GM23338 (cell line): ENCODE results near the gene PRKCD.

Experiments used
- CREB1 ChIP-seq: fragments of 250-450 bp; sonication (Bioruptor Pico); IDR thresholded peaks from 2 replicates; pipeline ENCODE4 v1.5.0; 2020; ENCODE audit warnings: low read depth, mild to moderate bottlenecking, moderate library complexity
- CTCF ChIP-seq, 2 experiments: fragments of 200-600 bp in 1 of 2; sonication (generic) in 1 of 2; conservative IDR thresholded peaks; 2 replicates each; pipeline versions ENCODE4 v1.5.1 to v1.6.1; 2016 to 2017; ENCODE audit warnings: antibody characterized with exemption in 2 of 2, low read depth in 2 of 2, mild to moderate bottlenecking in 2 of 2, moderate library complexity in 1 of 2
- EZH2 ChIP-seq: fragments of 200-600 bp; sonication (generic); IDR thresholded peaks from one replicate; pipeline ENCODE4 v1.8.0; 2017; ENCODE audit warnings: antibody characterized with exemption, mild to moderate bottlenecking, low read depth; ENCODE audit not compliant: unreplicated experiment
- EZH2phosphoT487 ChIP-seq: fragments of 200-600 bp; sonication (generic); IDR thresholded peaks from one replicate; pipeline ENCODE4 v1.8.1; 2018; ENCODE audit warnings: antibody characterized with exemption; ENCODE audit not compliant: unreplicated experiment
- JUNB ChIP-seq: IDR thresholded peaks from one replicate; pipeline ENCODE4 v1.6.1; 2016; ENCODE audit warnings: antibody characterized with exemption; ENCODE audit not compliant: unreplicated experiment
- NANOG ChIP-seq: IDR thresholded peaks from 2 replicates; pipeline ENCODE4 v1.6.1; 2016; ENCODE audit warnings: antibody characterized with exemption, borderline replicate concordance
- POLR2AphosphoS5 ChIP-seq: IDR thresholded peaks from 2 replicates; pipeline ENCODE4 v1.6.1; 2016; ENCODE audit warnings: antibody characterized with exemption, low read depth
- REST ChIP-seq: IDR thresholded peaks from one replicate; pipeline ENCODE4 v1.6.1; 2018; ENCODE audit warnings: antibody characterized with exemption; ENCODE audit not compliant: unreplicated experiment
- ZNF114 ChIP-seq: fragments of 250-450 bp; sonication (Bioruptor Pico); IDR thresholded peaks from 2 replicates; pipeline ENCODE4 v1.5.0; 2020; ENCODE audit warnings: mild to moderate bottlenecking, moderate library complexity

GRCh38 chr3:53151870-53152660 is 8.9 kb upstream of the PRKCD start:
- TF ChIP-seq CTCF (conservative IDR thresholded peaks at IDR 0.05; ENCODE audit: low read depth in 2 of 2), result no peak
- TF ChIP-seq REST, result no peak
- no peak for TF ChIP-seq EZH2
- TF ChIP-seq JUNB, result no peak
- TF ChIP-seq ZNF114 (CRISPR knock-in tag), result no peak
- TF ChIP-seq POLR2AphosphoS5, result no peak
- TF ChIP-seq EZH2phosphoT487, result no peak
- no peak for TF ChIP-seq NANOG
- TF ChIP-seq CREB1 (CRISPR knock-in tag), result no peak
